ENCODE results near the gene BMAL1.

DNA sequence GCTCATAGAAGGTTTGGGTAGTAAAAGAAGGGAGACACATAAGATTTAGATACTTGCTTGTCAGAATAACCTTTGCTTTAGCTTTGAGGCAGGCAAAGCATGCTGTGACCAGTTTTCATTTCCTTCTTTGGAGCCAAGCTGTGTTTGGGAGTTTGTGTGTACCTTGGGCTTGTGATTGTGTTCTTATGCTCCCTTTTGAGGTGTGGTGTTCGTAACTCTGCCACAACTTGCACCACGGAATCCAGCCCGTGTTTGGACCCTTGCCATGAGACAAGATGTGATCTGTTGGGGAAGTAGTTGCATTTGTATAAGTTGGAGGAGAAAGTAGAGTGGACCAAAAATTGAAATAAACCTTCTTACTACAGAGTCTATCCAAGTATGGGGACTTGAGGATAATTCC, 34.0 kb downstream of the BMAL1 start:
- TF ChIP-seq CTCF (IDR thresholded peaks at IDR 0.05), result no peak
- TF ChIP-seq POLR2A (IDR thresholded peaks at IDR 0.05), result no peak
